Hematopoietic multipotent progenitor cell treated with erythropoietin and hydrocortisone succinate and interleukin-3 and kit ligand, for 4 days (in vitro differentiated cells): ENCODE data around the gene PRUNE2.

Source experiments
- DNase-seq: peaks from one replicate; pipeline ENCODE4 v3.0.0-alpha.2; 2015

The PRUNE2 gene

GRCh38 chr9:76654051-76654461 is 251.9 kb downstream of the PRUNE2 start:
- DNase-seq = no peak

DNA sequence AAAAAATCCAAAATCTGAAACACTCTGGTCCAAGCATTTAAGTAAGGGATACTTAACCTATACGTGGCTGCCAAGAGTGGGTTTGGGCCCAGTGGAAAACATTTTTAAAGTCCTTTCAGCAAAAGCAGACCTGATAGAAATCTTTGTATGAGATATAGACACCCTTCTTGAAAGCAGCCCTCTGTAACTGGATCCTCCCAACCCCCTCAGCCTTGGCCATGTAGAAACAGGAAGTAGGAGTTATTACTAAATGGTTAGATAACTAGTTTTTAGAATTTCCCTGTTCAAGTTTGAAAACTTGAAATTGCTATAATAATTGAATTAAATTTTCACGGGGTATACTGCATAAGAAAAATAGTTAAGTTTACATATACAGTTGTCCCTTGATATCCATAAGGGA is 253.0 kb downstream of the PRUNE2 start:
- peak; percentile 87 for DNase-seq

DNA sequence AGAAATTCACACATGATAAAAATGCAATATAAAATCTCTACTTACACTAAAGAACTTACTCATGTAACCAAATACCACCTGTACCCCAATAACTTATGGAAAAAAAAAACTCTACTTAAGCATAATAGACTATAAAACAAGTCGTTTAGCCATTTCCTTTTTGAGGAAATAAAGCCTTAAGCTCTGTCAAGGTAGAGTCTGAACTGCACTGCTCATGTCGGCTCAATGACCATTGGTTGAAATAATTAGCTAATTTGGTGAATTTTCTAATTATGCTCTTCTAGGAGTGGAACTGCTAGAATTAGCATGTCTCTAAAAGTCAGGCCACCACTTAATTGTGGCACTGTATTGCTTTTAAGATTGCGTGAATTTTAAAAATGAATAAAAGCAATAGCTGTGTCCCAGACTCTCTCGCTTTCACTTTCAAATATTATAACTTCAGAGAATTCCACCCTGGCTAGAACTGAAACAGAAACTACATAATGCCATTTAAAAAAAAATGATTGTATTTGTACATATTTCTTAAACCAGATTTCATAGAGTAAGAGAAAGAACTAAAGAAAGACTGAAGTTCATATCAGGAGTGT is 254.7 kb downstream of the PRUNE2 start:
- DNase-seq = no peak

DNA sequence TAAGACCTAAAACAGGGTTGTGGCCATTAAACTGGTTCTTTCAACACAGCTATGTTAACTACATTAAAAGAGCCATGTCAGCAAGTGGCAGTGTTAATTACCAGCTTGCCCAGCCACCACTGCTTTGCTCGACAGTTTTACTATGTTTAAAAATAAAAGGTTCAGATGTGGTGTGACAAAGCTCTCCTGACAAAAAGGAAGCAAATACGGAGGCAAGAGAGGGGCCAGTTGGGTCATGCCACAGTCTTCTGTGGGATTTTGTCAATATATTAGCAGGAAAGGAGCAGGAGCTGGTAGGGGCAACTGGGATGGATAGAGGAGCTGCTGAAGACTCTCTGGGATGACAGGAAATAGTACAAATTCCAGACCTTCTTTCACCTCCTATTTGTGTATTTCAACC is 255.2 kb downstream of the PRUNE2 start:
- DNase-seq = peak; percentile 53

- no peak for DNase-seq
These were observed 256.0 kb downstream of the PRUNE2 start for GRCh38 chr9:76649894-76650293.

GRCh38 chr9:76646249-76646648 is 259.7 kb downstream of the PRUNE2 start:
- peak; percentile 55 for DNase-seq

DNA sequence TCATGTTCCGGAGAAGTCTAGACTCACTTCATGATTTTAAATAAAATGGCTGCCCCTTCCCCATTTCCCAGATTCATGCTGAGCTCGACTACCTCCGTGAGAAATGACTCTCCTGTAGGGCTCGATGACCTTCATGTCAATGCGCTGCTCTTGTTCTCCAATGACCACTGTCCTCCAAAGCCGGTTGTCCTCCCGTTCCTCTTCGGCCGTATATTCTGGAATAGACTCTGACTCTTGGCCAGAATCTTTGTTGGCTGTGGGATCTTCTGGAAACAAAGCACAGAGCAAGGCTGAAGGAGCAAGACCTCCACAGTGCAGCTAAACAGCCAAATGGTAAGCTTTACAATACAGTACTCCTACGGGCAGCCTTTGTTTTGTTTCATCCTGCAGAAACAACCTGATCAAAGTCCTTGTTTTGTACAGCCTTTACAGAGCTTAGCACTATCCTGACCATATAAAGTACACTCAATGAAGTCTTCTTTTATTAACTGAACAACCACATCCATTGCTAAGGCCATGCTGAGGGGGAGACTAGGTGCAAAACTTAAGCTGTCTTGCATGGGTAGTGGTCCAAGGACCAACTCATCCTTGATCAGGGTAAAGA is 261.2 kb downstream of the PRUNE2 start:
- no peak for DNase-seq

DNA sequence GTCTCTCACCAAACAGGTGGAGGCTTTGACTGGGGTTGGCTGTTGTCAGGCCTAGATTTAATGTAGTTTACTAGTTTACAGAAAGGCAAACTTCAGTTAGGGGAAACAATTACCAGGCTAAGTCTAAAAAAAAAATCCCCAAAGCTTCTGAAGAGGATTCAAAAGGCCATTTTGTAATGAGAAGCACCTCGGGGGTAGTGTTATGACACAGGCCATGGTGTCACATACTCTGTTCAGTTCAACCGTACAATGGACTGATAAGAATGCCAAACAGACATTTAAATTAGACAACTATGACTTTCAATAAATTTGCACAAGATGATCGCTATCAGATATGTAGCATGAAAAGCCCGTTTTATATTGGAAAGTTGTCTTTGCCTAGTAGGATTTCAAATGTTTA is 261.7 kb downstream of the PRUNE2 start:
- no peak for DNase-seq

DNA sequence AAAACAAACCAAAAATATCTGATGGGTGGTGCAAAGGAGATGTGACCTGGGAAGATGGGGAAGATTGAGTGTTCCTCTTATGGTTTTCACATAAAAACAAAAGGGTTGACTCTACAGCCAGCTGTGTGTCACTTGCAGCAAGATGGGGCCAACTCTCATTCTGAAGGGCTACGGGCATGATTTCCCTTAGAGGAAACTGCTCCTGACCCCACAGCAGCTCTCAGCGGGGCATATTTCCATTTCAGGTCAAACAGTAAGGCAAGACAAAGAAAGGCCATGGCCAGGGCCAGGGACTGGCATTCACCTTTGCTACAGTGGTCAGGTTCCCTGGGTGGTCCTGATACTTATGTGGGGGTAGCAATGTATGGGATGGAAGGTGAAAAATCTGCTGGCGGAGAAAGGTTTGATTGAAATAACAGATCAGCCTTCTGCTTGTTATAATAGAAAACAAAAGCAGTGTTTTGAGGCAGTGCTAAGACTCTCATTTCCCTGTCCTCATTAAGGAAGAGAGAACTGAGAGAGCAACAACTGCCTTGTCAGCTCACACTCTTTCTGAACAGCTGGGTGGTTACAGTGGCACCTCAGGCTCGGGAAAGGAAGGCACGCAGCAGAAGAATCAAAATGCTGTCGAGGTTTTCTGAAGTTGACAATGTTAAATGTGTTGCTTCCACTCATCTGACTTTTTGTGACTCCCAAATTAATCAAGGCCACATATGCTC is 262.4 kb downstream of the PRUNE2 start:
- no peak for DNase-seq

GRCh38 chr9:76642701-76643209 is 263.2 kb downstream of the PRUNE2 start:
- DNase-seq = no peak

DNA sequence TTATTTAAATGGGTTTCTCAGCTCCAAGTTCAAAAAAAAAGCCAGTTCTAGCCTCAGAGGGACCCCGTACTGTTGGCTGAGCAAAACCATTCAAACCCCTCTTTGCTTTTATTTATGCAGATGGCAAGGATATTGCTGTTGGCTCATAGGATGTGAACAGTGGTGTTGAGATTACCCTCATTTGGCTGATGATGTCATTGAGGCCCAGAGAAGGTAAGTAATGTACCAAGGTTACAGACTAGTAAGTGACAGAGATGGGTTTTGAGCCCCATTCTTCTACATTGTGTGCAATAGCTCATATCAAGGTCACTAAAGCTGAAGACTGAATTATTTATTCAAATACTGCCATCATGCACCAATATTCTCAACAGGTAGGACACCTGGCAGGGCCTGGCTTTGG is 263.8 kb downstream of the PRUNE2 start:
- DNase-seq = no peak

- DNase-seq = no peak
These were observed 267.9 kb downstream of the PRUNE2 start for GRCh38 chr9:76638001-76638400.

DNA sequence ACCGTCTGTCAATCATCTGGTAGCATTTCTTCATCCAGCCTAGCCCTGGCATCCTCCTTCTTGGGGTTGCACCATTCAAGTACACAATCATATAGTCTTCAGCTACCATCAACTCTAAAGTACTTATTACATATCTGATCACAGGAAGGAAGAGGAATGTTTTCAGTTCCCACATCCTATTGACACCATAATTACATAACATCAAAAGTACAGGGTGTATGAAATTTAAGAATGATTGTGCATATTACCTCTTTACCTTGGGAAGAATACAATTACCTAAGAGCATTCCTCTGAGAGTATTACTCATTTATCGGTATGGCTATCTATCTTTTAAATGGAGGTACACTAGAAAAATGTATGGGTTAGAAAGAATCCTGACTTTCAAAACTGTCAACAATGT is 268.5 kb downstream of the PRUNE2 start:
- peak; percentile 59 for DNase-seq

DNA sequence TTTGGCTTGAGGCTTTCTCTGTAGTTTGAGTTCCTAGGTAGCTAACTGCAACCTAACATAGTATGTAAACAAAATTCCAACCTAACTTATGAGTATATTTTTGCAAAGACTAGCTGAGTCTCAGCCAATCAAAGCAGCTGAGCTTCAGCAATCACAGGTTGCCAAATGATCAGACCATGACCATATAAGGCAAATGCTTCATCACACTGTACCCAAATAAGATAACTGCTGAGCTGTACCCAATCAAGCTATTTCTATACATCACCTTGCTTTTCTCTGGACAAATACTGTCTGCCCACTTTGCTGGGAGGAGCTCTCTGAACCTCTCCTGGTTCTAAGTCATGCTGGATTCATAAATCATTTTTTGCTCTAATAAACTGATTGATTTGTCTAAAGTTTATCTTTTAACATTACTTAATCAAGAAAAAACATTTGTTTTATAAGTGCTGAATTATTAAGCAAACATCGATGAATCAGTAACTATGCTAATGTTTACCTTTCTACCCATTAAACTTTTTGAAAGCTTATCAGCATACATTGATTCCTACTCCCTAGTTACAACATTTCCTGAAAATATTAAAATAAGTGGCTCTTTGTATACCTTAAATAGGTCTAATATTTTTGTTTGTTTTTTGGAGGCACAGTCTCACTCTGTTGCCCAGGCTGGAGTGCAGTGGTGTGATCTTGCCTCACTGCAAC is 271.4 kb downstream of the PRUNE2 start:
- DNase-seq = peak; percentile 82

GRCh38 chr9:76630916-76631315 is 275.0 kb downstream of the PRUNE2 start:
- peak; percentile 97 for DNase-seq

GRCh38 chr9:76629205-76629990 is 276.5 kb downstream of the PRUNE2 start:
- peak; percentile 97 for DNase-seq

GRCh38 chr9:76628155-76628554 is 277.8 kb downstream of the PRUNE2 start:
- no peak for DNase-seq

DNA sequence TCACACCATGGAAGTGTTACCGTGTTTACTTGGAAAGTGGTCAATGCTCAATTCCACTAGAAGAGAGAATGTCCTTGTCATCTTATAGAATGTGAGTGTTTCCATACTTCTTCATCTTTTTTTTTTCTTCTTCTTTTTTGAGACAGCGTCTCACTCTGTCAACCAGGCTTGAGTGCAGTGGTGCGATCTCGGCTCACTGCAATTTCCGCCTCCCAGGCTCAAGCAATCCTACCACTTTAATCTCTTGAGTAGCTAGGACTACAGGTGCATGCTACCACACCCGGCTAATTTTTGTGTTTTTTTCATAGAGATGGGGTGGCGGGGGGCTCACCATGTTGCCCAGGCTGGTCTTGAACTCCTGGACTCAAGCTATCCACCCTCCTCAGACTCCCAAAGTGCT is 278.9 kb downstream of the PRUNE2 start:
- no peak for DNase-seq

DNA sequence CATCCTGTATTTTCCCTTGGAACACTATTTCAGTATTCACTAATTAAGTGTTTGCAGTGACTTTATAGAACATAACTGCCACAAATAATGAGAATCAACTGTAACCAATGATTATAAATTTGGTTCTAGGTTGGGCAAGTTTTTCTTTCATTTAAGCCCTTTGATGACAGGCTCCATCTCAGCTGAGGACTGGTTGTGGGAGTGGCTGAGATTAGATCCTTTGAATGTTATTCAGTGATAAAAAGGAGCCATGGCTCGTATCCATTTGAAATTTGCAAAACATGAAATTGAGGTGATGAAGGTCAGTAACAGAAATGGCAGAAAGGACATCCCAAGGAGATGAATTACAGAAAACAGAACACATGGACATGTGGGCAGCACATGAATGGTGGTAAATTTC is 279.8 kb downstream of the PRUNE2 start:
- peak; percentile 54 for DNase-seq

DNA sequence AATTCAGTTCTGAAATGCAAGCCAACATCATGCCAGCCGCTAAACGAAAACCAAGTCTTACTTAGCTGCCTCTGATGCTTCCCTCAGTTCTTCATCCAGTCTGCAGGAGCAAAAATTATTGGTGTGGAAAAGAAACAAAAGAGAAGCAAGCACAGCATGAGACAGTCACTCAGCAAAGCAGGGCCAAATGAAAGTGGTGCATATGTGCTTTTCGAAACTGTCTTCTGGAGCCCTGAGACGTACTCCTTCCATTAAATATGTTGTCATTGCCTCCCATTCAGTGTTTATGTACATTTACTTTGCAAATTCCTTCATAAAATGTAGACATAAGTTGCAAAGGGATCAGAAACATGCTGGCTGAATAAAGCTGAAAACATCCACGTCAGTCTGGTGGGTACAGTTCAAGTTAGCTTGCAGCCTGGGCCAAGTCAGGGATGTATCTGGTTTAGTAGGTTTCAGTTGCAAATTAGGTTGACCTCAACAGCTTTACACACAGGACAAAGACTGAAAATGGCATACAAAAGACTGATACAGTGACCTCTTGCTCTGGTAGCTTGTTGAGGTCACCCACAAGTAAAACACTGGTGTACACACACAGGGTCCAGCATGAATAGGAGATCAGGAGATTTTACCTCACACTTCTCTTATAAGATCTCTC is 281.4 kb downstream of the PRUNE2 start:
- no peak for DNase-seq

- DNase-seq = peak; percentile 56
These were observed 284.9 kb downstream of the PRUNE2 start for GRCh38 chr9:76620996-76621395.

DNA sequence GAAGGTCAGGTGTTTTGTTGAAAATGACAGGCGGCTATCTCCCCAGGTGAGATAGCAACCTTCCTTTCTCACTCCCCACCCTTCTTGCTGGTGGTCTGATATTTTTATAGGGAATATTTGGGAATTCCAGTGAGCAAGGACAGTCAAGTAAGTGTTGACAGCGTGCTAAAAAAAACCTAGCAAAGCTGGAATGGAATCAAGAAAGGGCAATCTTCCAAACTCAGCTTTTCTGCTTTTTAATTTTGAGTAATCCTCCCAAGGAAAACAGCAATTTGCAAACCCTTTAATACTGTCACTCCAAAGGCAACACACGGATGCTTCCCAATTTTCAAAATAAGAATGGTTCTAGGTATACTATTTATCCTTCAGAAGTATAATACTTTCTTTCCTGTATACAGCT is 285.3 kb downstream of the PRUNE2 start:
- no peak for DNase-seq
